CD4-positive, alpha-beta memory T cell (primary cell): Measurements from ENCODE around the gene EIF2D. TPM values are rescaled to one million over a fixed set of nuclear protein-coding genes. Genes with fewer than 3 reads are reported as not detected.

Experiments used
- CTCF ChIA-PET: fragments of 350-600 bp; sonication (Branson Sonifier 250); formaldehyde crosslinking; loops from one replicate; lab custom pipeline; 2021; ENCODE audit warnings: inconsistent platforms; ENCODE audit not compliant: partially characterized antibody; lab: Charles Lee
- POLR2A ChIA-PET: fragments of 350-600 bp; sonication (Branson Sonifier 250); formaldehyde crosslinking; loops from one replicate; lab custom pipeline; 2021; ENCODE audit not compliant: partially characterized antibody; lab: Charles Lee
- DNase-seq, 5 donors: peaks; one replicate each; pipeline versions ENCODE4 v3.0.0 to v3.0.0-alpha.2; 2020 to 2022; ENCODE audit warnings: mixed read lengths in 1 of 5
- H3K27ac ChIP-seq: one replicate; pipeline ENCODE4 v1.7.0; 2013; ENCODE audit warnings: low read depth, low read length
- H3K27me3 ChIP-seq: 2 replicates; pipeline ENCODE4 v1.7.0; 2013; ENCODE audit warnings: mild to moderate bottlenecking, low read length, moderate library complexity; ENCODE audit not compliant: insufficient read depth
- H3K36me3 ChIP-seq: 2 replicates; pipeline ENCODE4 v1.7.0; 2013; ENCODE audit warnings: mild to moderate bottlenecking, low read length, moderate library complexity; ENCODE audit not compliant: insufficient read depth
- H3K4me1 ChIP-seq: 2 replicates; pipeline ENCODE4 v1.7.0; 2013; ENCODE audit warnings: mild to moderate bottlenecking, low read length, moderate library complexity; ENCODE audit not compliant: insufficient read depth
- H3K4me3 ChIP-seq, 2 donors: one replicate each; pipeline ENCODE4 v1.7.0; 2013; ENCODE audit warnings: low read length in 2 of 2, mild to moderate bottlenecking in 1 of 2
- H3K9me3 ChIP-seq, 2 donors: one replicate each; pipeline ENCODE4 v1.7.0; 2013; ENCODE audit warnings: low read length in 2 of 2, control low read depth in 1 of 2; ENCODE audit not compliant: control insufficient read depth in 1 of 2
- H3K27ac Mint-ChIP-seq, 7 donors: one replicate each; pipeline ENCODE4 v1.8.0; 2020 to 2021; ENCODE audit warnings: mixed read lengths in 7 of 7, mild to moderate bottlenecking in 6 of 7, inconsistent platforms in 3 of 7, moderate library complexity in 3 of 7
- H3K27me3 Mint-ChIP-seq, 2 donors: one replicate each; pipeline ENCODE4 v1.8.0; 2020 to 2021; ENCODE audit warnings: mixed read lengths in 2 of 2
- H3K36me3 Mint-ChIP-seq, 2 donors: one replicate each; pipeline ENCODE4 v1.8.0; 2020 to 2021; ENCODE audit warnings: mixed read lengths in 2 of 2, inconsistent platforms in 1 of 2, mild to moderate bottlenecking in 1 of 2
- H3K4me1 Mint-ChIP-seq, 4 donors: one replicate each; pipeline ENCODE4 v1.8.0; 2020 to 2021; ENCODE audit warnings: mixed read lengths in 4 of 4, mild to moderate bottlenecking in 1 of 4
- H3K4me3 Mint-ChIP-seq, 8 donors: one replicate each; pipeline ENCODE4 v1.8.0; 2020 to 2021; ENCODE audit warnings: mixed read lengths in 8 of 8, mild to moderate bottlenecking in 7 of 8, moderate library complexity in 6 of 8, inconsistent platforms in 3 of 8
- H3K9me3 Mint-ChIP-seq, 8 donors: one replicate each; pipeline ENCODE4 v1.8.0; 2020 to 2021; ENCODE audit warnings: mixed read lengths in 8 of 8, mild to moderate bottlenecking in 5 of 8, inconsistent platforms in 3 of 8, moderate library complexity in 1 of 8
- intact Hi-C: fragments of 100-400 bp; cut with micrococcal nuclease; formaldehyde crosslinking; loops from one replicate; pipeline ENCODE4 v1.15.1; 2023
- polyA plus RNA-seq, 2 donors: library from polyadenylated mRNA; unstranded; fragments of 300-500 nt; fragmentation: Illumina TruSeq; gene quantifications; one replicate each; pipeline ENCODE4 v1.2.3, GENCODE V29; 2021
- total RNA-seq, 2 experiments: library from RNA; stranded (reverse); gene quantifications; one replicate each; pipeline ENCODE4 v1.2.3, GENCODE V29; 2021

Gene EIF2D
- total and polyA plus RNA-seq, 4 experiments from 2014 or later: 33.5 to 54.5 (median 46.2) TPM

- H3K27ac Mint-ChIP-seq: peak overlapping the region; percentile 93 to 97 (median 94)
Measured at GRCh38 chr1:206556047-206556749, 56.1 kb downstream of the EIF2D start.

GRCh38 chr1:206555473-206555935 is 56.8 kb downstream of the EIF2D start:
- Mint-ChIP-seq H3K27ac (peak overlapping the region; percentile 93 to 97 (median 94)), H3K27me3 (no peaks in the 10 kb centered on the region), H3K9me3 (no peaks in the 10 kb centered on the region), H3K4me3 (peak overlapping the region; percentile 85 to 98 (median 92)), H3K4me1 (peaks cover 46 to 88% (median 60%) of the 10 kb centered on the region in 4 donors), H3K36me3 (peaks cover 16 to 32% of the 10 kb centered on the region in 2 donors)
- ChIA-PET POLR2A (interaction anchor here (1.3 to 21.6 kb wide), 9 partner anchors 9 to 766 kb away, joined by 3 to 786 read pairs (median 15); partner anchors contain the start of genes CD55, EIF2D, FCMR and IKBKE), CTCF (interaction anchor here (0.7 to 14.9 kb wide), 13 partner anchors 10 to 110 kb away, joined by 3 to 226 read pairs (median 6); partner anchors contain the start of genes DYRK3, EIF2D and IKBKE)
- H3K27ac ChIP-seq: peak overlapping the region; percentile 77
- DNase-seq: peak; percentile 27 to 73 (median 39)
- H3K4me3 ChIP-seq: peak overlapping the region; percentile 53 to 96
- peaks cover 73% of the 10 kb centered on the region for H3K4me1 ChIP-seq
- no peaks in the 10 kb centered on the region for H3K9me3 ChIP-seq
- intact Hi-C loops: loop anchor here (10.0 kb wide), 1 partner anchor 1431 kb away; the partner anchor contains the start of gene RBBP5
- H3K36me3 ChIP-seq: peaks cover 5% of the 10 kb centered on the region
- H3K27me3 ChIP-seq: no peaks in the 10 kb centered on the region

More at GRCh38 chr1:206556047-206556749, 56.1 kb downstream of the EIF2D start:
- Histone ChIP-seq H3K36me3 (peaks cover 12% of the 10 kb centered on the region), H3K27me3 (no peaks in the 10 kb centered on the region), H3K9me3 (no peaks in the 10 kb centered on the region), H3K27ac (peak overlapping the region; percentile 77), H3K4me3 (peak overlapping the region; percentile 53 to 96), H3K4me1 (peaks cover 76% of the 10 kb centered on the region)
- peak overlapping the region; percentile 85 to 98 (median 92) for H3K4me3 Mint-ChIP-seq
- intact Hi-C loops: loop anchor here (1.0 to 10.0 kb wide), 5 partner anchors 11 to 1431 kb away; partner anchors contain the start of genes DYRK3, EIF2D and RBBP5
- no peaks in the 10 kb centered on the region for H3K27me3 Mint-ChIP-seq
- H3K9me3 Mint-ChIP-seq: no peaks in the 10 kb centered on the region
- CTCF ChIA-PET: interaction anchor here (1.1 to 14.9 kb wide), 10 partner anchors 10 to 86 kb away, joined by 3 to 226 read pairs (median 7); partner anchors contain the start of genes EIF2D and IKBKE
- POLR2A ChIA-PET: interaction anchor here (1.1 to 21.6 kb wide), 11 partner anchors 9 to 765 kb away, joined by 3 to 786 read pairs (median 10); partner anchors contain the start of genes CD55, EIF2D, FCMR and IKBKE
- peaks cover 16 to 37% of the 10 kb centered on the region in 2 donors for H3K36me3 Mint-ChIP-seq
- H3K4me1 Mint-ChIP-seq: peaks cover 50 to 91% (median 65%) of the 10 kb centered on the region in 4 donors
- DNase-seq: peak in 1 of 5 donors; percentile 61

GRCh38 chr1:206554701-206555472 is 57.4 kb downstream of the EIF2D start:
- intact Hi-C loops: loop anchor here (10.0 kb wide), 1 partner anchor 1430 kb away; the partner anchor contains the start of gene RBBP5
- no peak for DNase-seq
- H3K36me3 ChIP-seq: no peaks in the 10 kb centered on the region
- no peaks in the 10 kb centered on the region for H3K9me3 ChIP-seq
- H3K4me3 Mint-ChIP-seq: peak overlapping the region; percentile 21 to 98 (median 90)
- H3K4me3 ChIP-seq: peak overlapping the region in 1 of 2 donors; percentile 96
- peak overlapping the region; percentile 93 to 97 (median 94) for H3K27ac Mint-ChIP-seq
- peaks cover 67% of the 10 kb centered on the region for H3K4me1 ChIP-seq
- no peaks in the 10 kb centered on the region for H3K9me3 Mint-ChIP-seq
- H3K27me3 Mint-ChIP-seq: no peaks in the 10 kb centered on the region
- CTCF ChIA-PET: interaction anchor here (0.7 to 14.9 kb wide), 13 partner anchors 11 to 110 kb away, joined by 3 to 226 read pairs (median 6); partner anchors contain the start of genes DYRK3, EIF2D and IKBKE
- peaks cover 41 to 88% (median 54%) of the 10 kb centered on the region in 4 donors for H3K4me1 Mint-ChIP-seq
- POLR2A ChIA-PET: interaction anchor here (1.3 to 21.6 kb wide), 9 partner anchors 8 to 767 kb away, joined by 3 to 786 read pairs (median 15); partner anchors contain the start of genes CD55, EIF2D, FCMR and IKBKE
- peak overlapping the region; percentile 77 for H3K27ac ChIP-seq
- H3K27me3 ChIP-seq: no peaks in the 10 kb centered on the region
- peaks cover 13 to 26% of the 10 kb centered on the region in 2 donors for H3K36me3 Mint-ChIP-seq

GRCh38 chr1:206554211-206554610 is 58.1 kb downstream of the EIF2D start:
- Mint-ChIP-seq H3K36me3 (peaks cover 8 to 20% of the 10 kb centered on the region in 2 donors), H3K27ac (peak overlapping the region; percentile 93 to 97 (median 94)), H3K4me1 (peaks cover 36 to 81% (median 50%) of the 10 kb centered on the region in 4 donors), H3K27me3 (no peaks in the 10 kb centered on the region), H3K4me3 (peak overlapping the region in 2 of 8 donors; percentile 5 to 27), H3K9me3 (no peaks in the 10 kb centered on the region)
- intact Hi-C loops: loop anchor here (10.0 kb wide), 1 partner anchor 1429 kb away; the partner anchor contains the start of gene RBBP5
- Histone ChIP-seq H3K4me1 (peaks cover 60% of the 10 kb centered on the region), H3K4me3 (no peak overlapping the region), H3K27me3 (no peaks in the 10 kb centered on the region), H3K9me3 (no peaks in the 10 kb centered on the region), H3K36me3 (no peaks in the 10 kb centered on the region), H3K27ac (peak overlapping the region; percentile 77)
- no peak for DNase-seq
- ChIA-PET POLR2A (interaction anchor here (3.5 to 21.6 kb wide), 4 partner anchors 9 to 84 kb away, joined by 18 to 786 read pairs (median 102); partner anchors contain the start of gene IKBKE), CTCF (interaction anchor here (1.0 to 14.9 kb wide), 9 partner anchors 11 to 92 kb away, joined by 3 to 226 read pairs (median 6); partner anchors contain the start of genes EIF2D and IKBKE)

- peak; percentile 80 to 95 (median 84) for DNase-seq
- Histone ChIP-seq H3K4me3 (no peak overlapping the region), H3K36me3 (no peaks in the 10 kb centered on the region), H3K27ac (peak overlapping the region; percentile 54), H3K9me3 (no peaks in the 10 kb centered on the region), H3K27me3 (no peaks in the 10 kb centered on the region), H3K4me1 (peaks cover 59% of the 10 kb centered on the region)
- H3K27ac Mint-ChIP-seq: peak overlapping the region; percentile 90 to 99 (median 96)
- ChIA-PET POLR2A (interaction anchor here (1.4 to 21.6 kb wide), 5 partner anchors 9 to 82 kb away, joined by 5 to 786 read pairs (median 10); partner anchors contain the start of genes EIF2D and IKBKE), CTCF (interaction anchor here (0.7 to 14.9 kb wide), 18 partner anchors 8 to 111 kb away, joined by 3 to 228 read pairs (median 6); partner anchors contain the start of genes DYRK3, EIF2D, IKBKE and RASSF5)
- no peaks in the 10 kb centered on the region for H3K9me3 Mint-ChIP-seq
- H3K4me3 Mint-ChIP-seq: peak overlapping the region; percentile 49 to 88 (median 72)
- intact Hi-C loops: loop anchor here (1.0 to 10.0 kb wide), 3 partner anchors 11 to 1427 kb away; partner anchors contain the start of gene RBBP5
- no peaks in the 10 kb centered on the region for H3K27me3 Mint-ChIP-seq
- peaks cover 34 to 65% (median 48%) of the 10 kb centered on the region in 4 donors for H3K4me1 Mint-ChIP-seq
- peaks cover 0 to 5% of the 10 kb centered on the region in 2 donors for H3K36me3 Mint-ChIP-seq
Measured at GRCh38 chr1:206551986-206552326, 60.3 kb downstream of the EIF2D start.
